Amygdala (tissue), 56 donors: ENCODE data around the gene DNAAF5.
"Not testable (repeated sequence)": the region's sequence is repeated elsewhere in the genome, so short reads cannot be mapped to it uniquely, and the experiment has no call there.

ENCODE experiments used
- DNase-seq, 56 donors: peaks; one replicate each; lab custom pipeline; 2025; lab: John Stamatoyannopoulos, UW

DNAAF5 gene

GRCh38 chr7:744128-744520 lies 17.6 kb downstream of the DNAAF5 start:
- not testable (repeated sequence) for DNase-seq

GRCh38 chr7:744854-745430 lies 18.4 kb downstream of the DNAAF5 start:
- no peak for DNase-seq

- no peak for DNase-seq
Observed at GRCh38 chr7:745431-746154, 19.1 kb downstream of the DNAAF5 start.

GRCh38 chr7:746155-747061 lies 19.9 kb downstream of the DNAAF5 start:
- DNase-seq: no peak

- no peak for DNase-seq
Observed at GRCh38 chr7:747186-747585, 20.7 kb downstream of the DNAAF5 start.

GRCh38 chr7:748446-748845 lies 21.9 kb downstream of the DNAAF5 start:
- no peak for DNase-seq

- DNase-seq: peak in 2 of 56 donors; percentile 21 to 24
Observed at GRCh38 chr7:749140-749551, 22.6 kb downstream of the DNAAF5 start.

- DNase-seq: no peak
Observed at GRCh38 chr7:750111-750905, 23.8 kb downstream of the DNAAF5 start.

GRCh38 chr7:751826-752225 lies 25.3 kb downstream of the DNAAF5 start:
- DNase-seq: no peak

GRCh38 chr7:752256-752655 lies 25.8 kb downstream of the DNAAF5 start:
- DNase-seq: not testable (repeated sequence)

- no peak for DNase-seq
Observed at GRCh38 chr7:753190-753589, 26.7 kb downstream of the DNAAF5 start.

GRCh38 chr7:754531-755412 lies 28.3 kb downstream of the DNAAF5 start:
- DNase-seq: no peak

- no peak for DNase-seq
Observed at GRCh38 chr7:755413-755805, 28.9 kb downstream of the DNAAF5 start.

GRCh38 chr7:756231-756927 lies 29.9 kb downstream of the DNAAF5 start:
- no peak for DNase-seq

- DNase-seq: no peak
Observed at GRCh38 chr7:756928-757560, 30.5 kb downstream of the DNAAF5 start.

- DNase-seq: no peak
Observed at GRCh38 chr7:757741-758163, 31.3 kb downstream of the DNAAF5 start.

- DNase-seq: no peak
Observed at GRCh38 chr7:759569-759968, 33.1 kb downstream of the DNAAF5 start.

- no peak for DNase-seq
Observed at GRCh38 chr7:760006-760405, 33.5 kb downstream of the DNAAF5 start.
